Measurements from ENCODE around the gene ARL8B. TPM values are rescaled to one million over a fixed set of nuclear protein-coding genes. Genes with fewer than 3 reads are reported as not detected.

ARL8B gene
- total and polyA plus RNA-seq, 9 of the 15 experiments (the other 6 are each of a cell fraction or from before 2014, with no cell fraction given): 28.5 to 99.4 (median 77.2) TPM

- TF ChIP-seq RAD21 (CRISPR knock-in tag; conservative IDR thresholded peaks at IDR 0.05 in 1 of 2, IDR thresholded peaks at IDR 0.05 in 1 of 2) (peak; percentile 48 to 65), CTBP1 (IDR thresholded peaks at IDR 0.05; ENCODE audit: borderline replicate concordance) (0 out of 2 replicates have a peak, but pooled peaks have one; percentile 18), ELF4 (CRISPR knock-in tag; IDR thresholded peaks at IDR 0.05) (no peak), FIP1L1 (IDR thresholded peaks at IDR 0.05; ENCODE audit: low read depth, low read length, poor library complexity, severe bottlenecking) (no peak), CTCF (IDR thresholded peaks at IDR 0.05 in 2 of 3, conservative IDR thresholded peaks at IDR 0.05 in 1 of 3; ENCODE audit: insufficient read depth in 2 of 3, low read depth in 1 of 3, low read length in 3 of 3) (peak; percentile 46 to 73 (median 62)), ZMIZ1 (IDR thresholded peaks at IDR 0.05; ENCODE audit: low read depth in 2 of 2, low read length in 2 of 2) (no peak), GATAD2A (IDR thresholded peaks at IDR 0.05) (no peak), COPS2 (conservative IDR thresholded peaks at IDR 0.05) (no peak), MTA3 (IDR thresholded peaks at IDR 0.05; ENCODE audit: borderline replicate concordance) (no peak)
Observed at GRCh38 chr3:5136211-5136918, 14.3 kb downstream of the ARL8B start (continued).

Measured in K562 (cell line).